GM18526 (cell line): ENCODE data around the gene CASQ2.

Experiments used
- POLR2A ChIP-seq: IDR thresholded peaks from 3 replicates; pipeline ENCODE4 v1.6.1; 2011; ENCODE audit not compliant: insufficient read length; ENCODE audit errors: extremely low read depth

Gene CASQ2

GRCh38 chr1:115768549-115768948, at the start of gene CASQ2:
Gene CASQ2, minus strand, starts transcription at chr1:115768714. Its CDS starts 173 bp downstream, at chr1:115768541.
- TF ChIP-seq POLR2A, result no peak

- TF ChIP-seq POLR2A, result no peak
Measured at GRCh38 chr1:115815694-115816093, 47.2 kb upstream of the CASQ2 start.

GRCh38 chr1:115814685-115815398, 46.3 kb upstream of the CASQ2 start:
- TF ChIP-seq POLR2A, result no peak

GRCh38 chr1:115813727-115814126, 45.2 kb upstream of the CASQ2 start:
- no peak for TF ChIP-seq POLR2A

GRCh38 chr1:115811140-115811828, 42.8 kb upstream of the CASQ2 start:
- no peak for TF ChIP-seq POLR2A

GRCh38 chr1:115810609-115811008, 42.1 kb upstream of the CASQ2 start:
- no peak for TF ChIP-seq POLR2A

GRCh38 chr1:115809847-115810246, 41.3 kb upstream of the CASQ2 start:
- no peak for TF ChIP-seq POLR2A

GRCh38 chr1:115809076-115809475, 40.6 kb upstream of the CASQ2 start:
- TF ChIP-seq POLR2A, result no peak

- TF ChIP-seq POLR2A, result no peak
Measured at GRCh38 chr1:115807723-115808122, 39.2 kb upstream of the CASQ2 start.

GRCh38 chr1:115805597-115805996, 37.1 kb upstream of the CASQ2 start:
- TF ChIP-seq POLR2A, result no peak

GRCh38 chr1:115802416-115802815, 33.9 kb upstream of the CASQ2 start:
- no peak for TF ChIP-seq POLR2A

GRCh38 chr1:115797486-115797885, 29.0 kb upstream of the CASQ2 start:
- no peak for TF ChIP-seq POLR2A

GRCh38 chr1:115796897-115797296, 28.4 kb upstream of the CASQ2 start:
- no peak for TF ChIP-seq POLR2A

- TF ChIP-seq POLR2A, result no peak
Measured at GRCh38 chr1:115796036-115796435, 27.5 kb upstream of the CASQ2 start.

- no peak for TF ChIP-seq POLR2A
Measured at GRCh38 chr1:115794976-115795639, 26.6 kb upstream of the CASQ2 start.

- no peak for TF ChIP-seq POLR2A
Measured at GRCh38 chr1:115793162-115793561, 24.6 kb upstream of the CASQ2 start.

GRCh38 chr1:115791816-115792215, 23.3 kb upstream of the CASQ2 start:
- TF ChIP-seq POLR2A, result no peak

- no peak for TF ChIP-seq POLR2A
Measured at GRCh38 chr1:115790846-115791245, 22.3 kb upstream of the CASQ2 start.
